HEK293T (cell line): ENCODE results near the gene DVL2.

ENCODE experiments used
- ARNT ChIP-seq: fragments of 450-650 bp; IDR thresholded peaks from 2 replicates; pipeline ENCODE4 v1.6.1; 2017; ENCODE audit warnings: mild to moderate bottlenecking
- ELF4 ChIP-seq: fragments of 450-650 bp; IDR thresholded peaks from 2 replicates; pipeline ENCODE4 v1.6.1; 2017; ENCODE audit warnings: antibody characterized with exemption
- FOXA1 ChIP-seq: fragments of 450-650 bp; IDR thresholded peaks from 2 replicates; pipeline ENCODE4 v1.6.1; 2016; ENCODE audit warnings: mild to moderate bottlenecking
- HDGF ChIP-seq: fragments of 450-650 bp; IDR thresholded peaks from 2 replicates; pipeline ENCODE4 v1.6.1; 2017; ENCODE audit warnings: antibody characterized with exemption, borderline replicate concordance
- L3MBTL2 ChIP-seq: fragments of 450-650 bp; conservative IDR thresholded peaks from 2 replicates; pipeline ENCODE4 v1.6.1; 2016; ENCODE audit warnings: mild to moderate bottlenecking
- NFRKB ChIP-seq: fragments of 450-650 bp; IDR thresholded peaks from 2 replicates; pipeline ENCODE4 v1.6.1; 2016; ENCODE audit warnings: mild to moderate bottlenecking, moderate library complexity
- SP1 ChIP-seq: fragments of 450-650 bp; IDR thresholded peaks from 2 replicates; pipeline ENCODE4 v1.6.1; 2017

DNA sequence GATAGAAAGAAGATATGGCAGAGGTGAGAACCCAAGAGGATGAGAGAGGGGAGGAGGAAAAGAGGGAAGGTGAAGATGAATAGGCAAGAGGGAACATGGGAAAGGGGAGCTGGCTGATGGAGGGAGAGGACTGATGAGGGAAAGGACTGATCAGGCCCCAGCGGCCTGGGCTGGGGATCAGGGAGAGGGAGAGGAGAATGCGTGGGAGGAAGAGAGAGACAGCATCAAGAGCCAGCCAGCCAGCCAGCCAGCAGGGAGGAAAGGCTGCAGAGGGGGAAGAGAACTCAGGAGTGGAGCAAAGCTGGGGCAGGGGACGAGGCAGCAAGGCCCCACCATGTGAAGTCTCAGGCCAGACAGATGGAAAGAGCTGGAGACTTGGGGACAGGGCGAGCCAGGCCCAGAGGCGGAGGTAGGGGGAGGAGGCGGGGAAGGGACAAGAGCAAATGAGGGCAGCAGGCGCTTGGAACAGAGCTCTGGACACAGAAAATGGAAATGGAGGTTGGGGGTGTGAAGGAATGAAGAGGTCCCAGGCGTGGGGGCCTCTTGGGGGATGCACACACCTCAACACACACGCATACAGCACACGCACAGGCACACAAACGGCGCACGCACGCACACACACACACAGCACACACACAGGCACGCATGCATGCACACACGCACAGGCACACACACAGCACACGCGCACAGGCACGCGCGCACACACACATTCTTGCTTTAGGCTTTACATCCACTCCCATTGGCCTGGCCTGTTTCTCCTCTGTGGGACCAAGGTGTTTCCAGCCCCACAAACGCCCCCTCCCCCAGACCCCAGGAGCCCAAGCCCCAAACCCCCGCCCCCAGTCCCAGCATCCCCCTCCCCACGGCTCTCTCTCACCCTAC lies 27.0 kb downstream of the DVL2 start:
- no peak for TF ChIP-seq ELF4
- no peak for TF ChIP-seq ARNT
- no peak for TF ChIP-seq SP1
- TF ChIP-seq HDGF = no peak
- TF ChIP-seq NFRKB = no peak
- no peak for TF ChIP-seq FOXA1
- no peak for TF ChIP-seq L3MBTL2
